Liver (tissue), 9 donors: ENCODE measurements around the gene DGCR2. TPM values are rescaled to one million over a fixed set of nuclear protein-coding genes. Genes with fewer than 3 reads are reported as not detected.

Experiments
- DNase-seq: peaks from one replicate; pipeline ENCODE4 v3.0.0-alpha.2; 2017; ENCODE audit warnings: low spot score
- H3K27ac ChIP-seq, 2 donors: one replicate each; pipeline ENCODE4 v1.7.0; 2013; ENCODE audit warnings: inconsistent platforms in 2 of 2, low read length in 2 of 2, control low read depth in 1 of 2, low read depth in 1 of 2, mild to moderate bottlenecking in 1 of 2
- H3K27me3 ChIP-seq, 4 donors: one replicate each; pipeline versions ENCODE4 v1.6.1 to v1.7.0; 2013; ENCODE audit warnings: low read length in 3 of 4, inconsistent platforms in 1 of 4, mild to moderate bottlenecking in 1 of 4, moderate library complexity in 1 of 4; ENCODE audit not compliant: control insufficient read depth in 4 of 4, insufficient read depth in 4 of 4
- H3K36me3 ChIP-seq, 4 donors: one replicate each; pipeline versions ENCODE4 v1.6.1 to v1.7.0; 2013; ENCODE audit warnings: low read length in 3 of 4, mild to moderate bottlenecking in 3 of 4, low read depth in 1 of 4, moderate library complexity in 1 of 4; ENCODE audit not compliant: control insufficient read depth in 4 of 4, insufficient read depth in 3 of 4
- H3K4me1 ChIP-seq, 4 donors: one replicate each; pipeline versions ENCODE4 v1.6.1 to v1.7.0; 2013; ENCODE audit warnings: low read length in 3 of 4, mild to moderate bottlenecking in 3 of 4, moderate library complexity in 1 of 4; ENCODE audit not compliant: control insufficient read depth in 4 of 4, insufficient read depth in 4 of 4
- H3K4me3 ChIP-seq, 3 donors: one replicate each; pipeline versions ENCODE4 v1.6.1 to v1.7.0; 2013; ENCODE audit warnings: low read length in 3 of 3, control low read depth in 1 of 3, low read depth in 1 of 3, mild to moderate bottlenecking in 1 of 3
- H3K9ac ChIP-seq, 2 donors: one replicate each; pipeline ENCODE4 v1.7.0; 2013; ENCODE audit warnings: low read length in 2 of 2, mild to moderate bottlenecking in 2 of 2, moderate library complexity in 2 of 2, control low read depth in 1 of 2, low read depth in 1 of 2
- H3K9me3 ChIP-seq, 4 donors: one replicate each; pipeline versions ENCODE4 v1.6.1 to v1.7.0; 2013; ENCODE audit warnings: low read length in 3 of 4; ENCODE audit not compliant: control insufficient read depth in 4 of 4
- ATF3 ChIP-seq: IDR thresholded peaks from 2 replicates; pipeline ENCODE4 v1.6.1; 2016; ENCODE audit warnings: antibody characterized with exemption
- CTCF ChIP-seq: fragments of 150-350 bp; IDR thresholded peaks from 2 replicates; pipeline ENCODE4 v1.5.1; 2017; ENCODE audit warnings: improper control_type of control experiment, low read depth, low read length; ENCODE audit not compliant: missing input control
- EGR1 ChIP-seq, 2 donors: IDR thresholded peaks; 2 replicates each; pipeline ENCODE4 v1.6.1; 2016 to 2018; ENCODE audit warnings: antibody characterized with exemption in 2 of 2, low read depth in 2 of 2
- FOXA1 ChIP-seq: IDR thresholded peaks from 2 replicates; pipeline ENCODE4 v1.6.1; 2016; ENCODE audit warnings: antibody characterized with exemption
- FOXA2 ChIP-seq: IDR thresholded peaks from 2 replicates; pipeline ENCODE4 v1.6.1; 2016; ENCODE audit warnings: antibody characterized with exemption
- GABPA ChIP-seq, 2 donors: IDR thresholded peaks in 1 of 2; conservative IDR thresholded peaks in 1 of 2; 2 replicates each; pipeline ENCODE4 v1.6.1; 2016; ENCODE audit warnings: antibody characterized with exemption in 2 of 2, mild to moderate bottlenecking in 1 of 2, moderate library complexity in 1 of 2
- JUND ChIP-seq, 2 donors: IDR thresholded peaks; 2 replicates each; pipeline ENCODE4 v1.6.1; 2016; ENCODE audit warnings: antibody characterized with exemption in 2 of 2
- MAX ChIP-seq: IDR thresholded peaks from 2 replicates; pipeline ENCODE4 v1.6.1; 2016; ENCODE audit warnings: antibody characterized with exemption
- RAD21 ChIP-seq, 2 donors: IDR thresholded peaks; 2 replicates each; pipeline ENCODE4 v1.6.1; 2016; ENCODE audit warnings: antibody characterized with exemption in 2 of 2, mild to moderate bottlenecking in 2 of 2
- REST ChIP-seq: IDR thresholded peaks from 2 replicates; pipeline ENCODE4 v1.6.1; 2016; ENCODE audit warnings: antibody characterized with exemption, mild to moderate bottlenecking
- RXRA ChIP-seq, 2 donors: IDR thresholded peaks; 2 replicates each; pipeline ENCODE4 v1.6.1; 2017 to 2018; ENCODE audit warnings: antibody characterized with exemption in 2 of 2, mild to moderate bottlenecking in 1 of 2
- TAF1 ChIP-seq: conservative IDR thresholded peaks from 2 replicates; pipeline ENCODE4 v1.6.1; 2016; ENCODE audit warnings: antibody characterized with exemption, mild to moderate bottlenecking
- YY1 ChIP-seq: IDR thresholded peaks from 2 replicates; pipeline ENCODE4 v1.6.1; 2016; ENCODE audit warnings: antibody characterized with exemption, mild to moderate bottlenecking
- ZBTB33 ChIP-seq: IDR thresholded peaks from 2 replicates; pipeline ENCODE4 v1.6.1; 2016; ENCODE audit warnings: antibody characterized with exemption
- WGBS: extraction: QIAGEN DNeasy Blood & Tissue Kit; methylation state at CpG from one replicate; pipeline ENCODE4 v1.1.7; 2013; 5-methylcytosine and 5-hydroxymethylcytosine counted together
- polyA plus RNA-seq, 2 donors: library from polyadenylated mRNA; stranded (reverse) in 1 of 2; unstranded in 1 of 2; fragments of 200-250 nt in 1 of 2; fragments of >200 nt in 1 of 2; fragmentation: Nextera tagmentation in 1 of 2; extraction: Ambion mirVana in 1 of 2; gene quantifications; one replicate each; pipeline versions ENCODE4 v1.2.1 to v1.2.3, GENCODE V29; 2013 to 2015
- total RNA-seq, 2 donors: library from RNA; depleted of rRNA; stranded (reverse); fragments of >200 nt; gene quantifications; one replicate each; pipeline ENCODE4 v1.2.3, GENCODE V29; 2014
- donor health status: healthy.
- donor health status: healthy.
- donor health status: healthy.
- donor health status: healthy.
- donor health status: healthy.

DGCR2 gene
- total and polyA plus RNA-seq, 4 donors, result 11.2 to 30.0 (median 21.1) TPM

- H3K4me3 ChIP-seq, result no peak overlapping the region
- WGBS, result 93% methylated on average over 15 of the region's 15 CpGs
- no peaks in the 10 kb centered on the region for H3K9me3 ChIP-seq
- no peak for TF ChIP-seq ATF3
- no peaks in the 10 kb centered on the region for H3K27me3 ChIP-seq
- H3K9ac ChIP-seq, result no peak overlapping the region
- H3K27ac ChIP-seq, result no peak overlapping the region
- peaks cover 2 to 30% (median 14%) of the 10 kb centered on the region in 4 donors for H3K4me1 ChIP-seq
- DNase-seq, result no peak
- peaks cover 14 to 42% (median 30%) of the 10 kb centered on the region in 4 donors for H3K36me3 ChIP-seq
Observed at GRCh38 chr22:19060356-19061009, 61.7 kb downstream of the DGCR2 start.

- Histone ChIP-seq H3K36me3 (peaks cover 14 to 41% (median 23%) of the 10 kb centered on the region in 4 donors), H3K4me1 (peaks cover 2 to 30% (median 14%) of the 10 kb centered on the region in 4 donors), H3K27me3 (no peaks in the 10 kb centered on the region), H3K9me3 (no peaks in the 10 kb centered on the region), H3K27ac (no peak overlapping the region), H3K9ac (no peak overlapping the region), H3K4me3 (no peak overlapping the region)
- TF ChIP-seq GABPA (IDR thresholded peaks at IDR 0.05 in 1 of 2, conservative IDR thresholded peaks at IDR 0.05 in 1 of 2) (no peak), YY1 (no peak), JUND (IDR thresholded peaks at IDR 0.05) (no peak), TAF1 (no peak), MAX (no peak), RAD21 (IDR thresholded peaks at IDR 0.05) (no peak), CTCF (no peak), FOXA2 (no peak), FOXA1 (no peak), REST (no peak), EGR1 (IDR thresholded peaks at IDR 0.05; ENCODE audit: low read depth in 2 of 2) (no peak), RXRA (IDR thresholded peaks at IDR 0.05) (no peak), ZBTB33 (no peak)
- 95% methylated on average over 20 of the region's 20 CpGs for WGBS
- no peak for DNase-seq
Observed at GRCh38 chr22:19059481-19060278, 62.5 kb downstream of the DGCR2 start.
